SK-N-MC (cell line): ENCODE results near the gene BORCS6.

Experiments
- EZH2 ChIP-seq: fragments of 200-600 bp; sonication (generic); IDR thresholded peaks from one replicate; pipeline ENCODE4 v1.6.1; 2017; ENCODE audit warnings: antibody characterized with exemption
- FOXP2 ChIP-seq: optimal IDR thresholded peaks from 2 replicates; pipeline ENCODE3; 2011; ENCODE audit warnings: mild to moderate bottlenecking, moderate library complexity; ENCODE audit not compliant: insufficient read depth; ENCODE audit errors: extremely low read length, control extremely low read depth
- POLR2AphosphoS5 ChIP-seq: IDR thresholded peaks from 2 replicates; pipeline ENCODE4 v1.6.1; 2012; ENCODE audit warnings: mild to moderate bottlenecking, low read depth, low read length, borderline replicate concordance

- TF ChIP-seq EZH2 (no peak), POLR2AphosphoS5 (no peak), FOXP2 (no peak)
Measured at GRCh38 chr17:8142158-8142886, 47.7 kb downstream of the BORCS6 start.
